Measurements from ENCODE around the gene MORN2. TPM values are rescaled to one million over a fixed set of nuclear protein-coding genes. Genes with fewer than 3 reads are reported as not detected.

The MORN2 gene
- polyA plus RNA-seq, 2 of the 4 experiments (the other 2 are of a cell fraction), result 44.7 to 54.7 TPM

- ChIA-PET CTCF (interaction anchor here (0.6 to 0.9 kb wide), 3 partner anchors 21 to 159 kb away, joined by 3 read pairs; no protein-coding TSS in a partner anchor), POLR2A (no interaction called here)
- Histone ChIP-seq H3K4me3 (no peak overlapping the region), H3K27ac (no peak overlapping the region), H3K4me1 (no peaks in the 10 kb centered on the region), H3K9me3 (no peaks in the 10 kb centered on the region), H3K4me2 (no peak overlapping the region)
- no peak for DNase-seq (ENCODE audit: low read depth in 1 of 2, low spot score in 1 of 2)
- WGBS (ENCODE audit: missing lambda C conversion rate), result 86% methylated on average over 1 of the region's 1 CpG
- no peak for FAIRE-seq
- TF ChIP-seq BCL3 (IDR thresholded peaks at IDR 0.05) (no peak), HOXB13 (CRISPR knock-in tag; IDR thresholded peaks at IDR 0.05; ENCODE audit: low read depth) (no peak), FOSB (CRISPR knock-in tag; IDR thresholded peaks at IDR 0.05) (no peak), RCOR1 (IDR thresholded peaks at IDR 0.05; ENCODE audit: low read depth, low read length) (no peak), ELK1 (IDR thresholded peaks at IDR 0.05; ENCODE audit: low read depth, low read length) (no peak), MYC (IDR thresholded peaks at IDR 0.05; ENCODE audit: borderline replicate concordance, low read length) (no peak), RARB (CRISPR knock-in tag; IDR thresholded peaks at IDR 0.05) (no peak), HEYL (CRISPR knock-in tag; IDR thresholded peaks at IDR 0.05) (no peak), REST (IDR thresholded peaks at IDR 0.05) (no peak), FOSL2 (IDR thresholded peaks at IDR 0.05) (no peak), FOSL2 (CRISPR knock-in tag; IDR thresholded peaks at IDR 0.05) (no peak), CTCF (IDR thresholded peaks at IDR 0.05) (no peak)
- ATAC-seq, result no peak; a peak in 2 of 6 replicates
These were observed 24.9 kb downstream of the MORN2 start for GRCh38 chr2:38900726-38901125.

- no peak overlapping the region for H3K27ac ChIP-seq
- POLR2A ChIA-PET, result no interaction called here
- 41% methylated on average over 2 of the region's 2 CpGs for WGBS (ENCODE audit: missing lambda C conversion rate)
- no peaks in the 10 kb centered on the region for H3K9me3 ChIP-seq
- no peak for TF ChIP-seq RAD21 (conservative IDR thresholded peaks at IDR 0.05 in 1 of 2, IDR thresholded peaks at IDR 0.05 in 1 of 2)
- no peak for TF ChIP-seq EHF (CRISPR knock-in tag; IDR thresholded peaks at IDR 0.05)
- no peak for TF ChIP-seq HES2 (IDR thresholded peaks at IDR 0.05)
- TF ChIP-seq FOXS1 (CRISPR knock-in tag; IDR thresholded peaks at IDR 0.05), result no peak
- TF ChIP-seq NR3C1 (IDR thresholded peaks at IDR 0.05), result no peak
- no peak for TF ChIP-seq EHMT2 (IDR thresholded peaks at IDR 0.05; ENCODE audit: low read depth)
- no peak for TF ChIP-seq ELK1 (IDR thresholded peaks at IDR 0.05; ENCODE audit: low read depth, low read length)
- no peak for TF ChIP-seq ZSCAN20 (CRISPR knock-in tag; IDR thresholded peaks at IDR 0.05)
- no peak for TF ChIP-seq FOSB (CRISPR knock-in tag; IDR thresholded peaks at IDR 0.05)
- no peak for TF ChIP-seq ZFP36 (IDR thresholded peaks at IDR 0.05; ENCODE audit: borderline replicate concordance, partially characterized antibody)
- TF ChIP-seq HOXB5 (CRISPR knock-in tag; IDR thresholded peaks at IDR 0.05), result no peak
- no peak for TF ChIP-seq CHD2 (IDR thresholded peaks at IDR 0.05; ENCODE audit: low read length, partially characterized antibody)
- no peak for TF ChIP-seq HEYL (CRISPR knock-in tag; IDR thresholded peaks at IDR 0.05)
- TF ChIP-seq PHF8 (IDR thresholded peaks at IDR 0.05; ENCODE audit: borderline replicate concordance, low read depth), result no peak
- TF ChIP-seq HOXA7 (CRISPR knock-in tag; IDR thresholded peaks at IDR 0.05), result no peak
- no peak for TF ChIP-seq CBX8 (IDR thresholded peaks at IDR 0.05)
- TF ChIP-seq RNF2 (IDR thresholded peaks at IDR 0.05; ENCODE audit: borderline replicate concordance, low read depth), result no peak
- H3K4me2 ChIP-seq, result no peak overlapping the region
- no peak overlapping the region for H3K4me3 ChIP-seq
- H3K4me1 ChIP-seq, result no peaks in the 10 kb centered on the region
- no peak for DNase-seq (ENCODE audit: low read depth in 1 of 2, low spot score in 1 of 2)
- CTCF ChIA-PET, result interaction anchor here (0.6 kb wide), 1 partner anchor 13 kb away, joined by 4 read pairs; no protein-coding TSS in a partner anchor
- no peak for FAIRE-seq
- ATAC-seq, result no peak
These were observed 29.5 kb downstream of the MORN2 start for GRCh38 chr2:38905251-38905650.
